HepG2 (cell line): ENCODE results near the gene HEPACAM. TPM values are rescaled to one million over a fixed set of nuclear protein-coding genes. Genes with fewer than 3 reads are reported as not detected.

ENCODE experiments used
- CSRNP2 ChIP-seq: sonication (generic); formaldehyde crosslinking; conservative IDR thresholded peaks from 2 replicates; pipeline ENCODE4 v1.8.0; 2022; ENCODE audit warnings: low read depth, missing genetic modification reagents
- FOXK2 ChIP-seq: fragments of 450-650 bp; IDR thresholded peaks from 2 replicates; pipeline ENCODE4 v1.6.1; 2016
- HNRNPUL1 ChIP-seq: fragments of 200-400 bp; formaldehyde crosslinking; IDR thresholded peaks from 2 replicates; pipeline ENCODE4 v1.6.1; 2017; ENCODE audit warnings: low read depth, mild to moderate bottlenecking, low read length, moderate library complexity
- IRF9 ChIP-seq: sonication (generic); formaldehyde crosslinking; IDR thresholded peaks from 2 replicates; pipeline ENCODE4 v1.8.0; 2022; ENCODE audit warnings: missing genetic modification reagents, mild to moderate bottlenecking, borderline replicate concordance
- MED1 ChIP-seq: sonication (generic); formaldehyde crosslinking; IDR thresholded peaks from 2 replicates; pipeline ENCODE4 v1.4.0; 2020; ENCODE audit warnings: missing genetic modification reagents
- NR3C1 ChIP-seq: sonication (generic); formaldehyde crosslinking; IDR thresholded peaks from 2 replicates; pipeline ENCODE4 v1.4.0; 2020; ENCODE audit warnings: missing genetic modification reagents
- PHF20 ChIP-seq: sonication (generic); formaldehyde crosslinking; IDR thresholded peaks from 2 replicates; pipeline ENCODE4 v1.5.0; 2020; ENCODE audit warnings: mild to moderate bottlenecking, missing genetic modification reagents
- RNF219 ChIP-seq: sonication (generic); formaldehyde crosslinking; IDR thresholded peaks from 2 replicates; pipeline ENCODE4 v1.5.0; 2020; ENCODE audit warnings: mild to moderate bottlenecking, missing genetic modification reagents
- SNRNP70 ChIP-seq: fragments of 200-400 bp; formaldehyde crosslinking; IDR thresholded peaks from 2 replicates; pipeline ENCODE4 v1.6.1; 2017; ENCODE audit warnings: mild to moderate bottlenecking, low read depth, low read length, moderate library complexity
- U2AF1 ChIP-seq: fragments of 200-400 bp; formaldehyde crosslinking; optimal IDR thresholded peaks from 2 replicates; pipeline ENCODE3; 2017; ENCODE audit warnings: mild to moderate bottlenecking, low read depth, low read length
- ZC3H4 ChIP-seq: sonication (generic); formaldehyde crosslinking; IDR thresholded peaks from 2 replicates; pipeline ENCODE4 v1.4.0; 2020; ENCODE audit warnings: missing genetic modification reagents, borderline replicate concordance
- ZNF501 ChIP-seq: sonication (generic); formaldehyde crosslinking; IDR thresholded peaks from 2 replicates; pipeline ENCODE4 v1.5.1; 2020; ENCODE audit warnings: mild to moderate bottlenecking, moderate library complexity, missing genetic modification reagents
- ZNF530 ChIP-seq: sonication (generic); formaldehyde crosslinking; IDR thresholded peaks from 2 replicates; pipeline ENCODE4 v1.5.0; 2020; ENCODE audit warnings: low read depth, mild to moderate bottlenecking, missing genetic modification reagents
- ZNF839 ChIP-seq: sonication (generic); formaldehyde crosslinking; IDR thresholded peaks from 2 replicates; pipeline ENCODE4 v1.4.0; 2020; ENCODE audit warnings: missing genetic modification reagents, mild to moderate bottlenecking, borderline replicate concordance
- polyA plus RNA-seq, 8 experiments: library from polyadenylated mRNA; depleted of rRNA in 3 of 8; stranded (reverse) in 7 of 8; unstranded in 1 of 8; fragments of >200 nt; fragmentation: Illumina TruSeq in 4 of 8; extraction: Trizol in 4 of 8; gene quantifications; 2 replicates each; pipeline versions ENCODE4 v1.2.1 to v1.2.3, GENCODE V29; 2011 to 2016; ENCODE audit warnings: low read depth in 4 of 8, missing spikeins in 1 of 8, mixed read lengths in 1 of 8; ENCODE audit not compliant: insufficient read depth in 1 of 8
- total RNA-seq, 5 experiments: library from RNA; depleted of rRNA; stranded (reverse); fragments of >200 nt; fragmentation: Illumina TruSeq; extraction: Trizol; gene quantifications; 2 replicates each; pipeline ENCODE4 v1.2.3, GENCODE V29; 2016; ENCODE audit warnings: low read depth in 1 of 5
- TF ChIP-seq, protein P1 (sequence below): sonication (generic); formaldehyde crosslinking; IDR thresholded peaks from 2 replicates; pipeline ENCODE4 v1.4.0; 2020; ENCODE audit warnings: low read depth, missing genetic modification reagents
- TF ChIP-seq, protein P2 (sequence below): sonication (generic); formaldehyde crosslinking; IDR thresholded peaks from 2 replicates; pipeline ENCODE4 v1.8.0; 2022; ENCODE audit warnings: mild to moderate bottlenecking, missing genetic modification reagents; ENCODE audit not compliant: insufficient replicate concordance

The HEPACAM gene
- total and polyA plus RNA-seq, 2 of the 13 experiments (the other 11 are each of a cell fraction or from before 2014, with no cell fraction given), result 66.9 to 121 TPM

DNA sequence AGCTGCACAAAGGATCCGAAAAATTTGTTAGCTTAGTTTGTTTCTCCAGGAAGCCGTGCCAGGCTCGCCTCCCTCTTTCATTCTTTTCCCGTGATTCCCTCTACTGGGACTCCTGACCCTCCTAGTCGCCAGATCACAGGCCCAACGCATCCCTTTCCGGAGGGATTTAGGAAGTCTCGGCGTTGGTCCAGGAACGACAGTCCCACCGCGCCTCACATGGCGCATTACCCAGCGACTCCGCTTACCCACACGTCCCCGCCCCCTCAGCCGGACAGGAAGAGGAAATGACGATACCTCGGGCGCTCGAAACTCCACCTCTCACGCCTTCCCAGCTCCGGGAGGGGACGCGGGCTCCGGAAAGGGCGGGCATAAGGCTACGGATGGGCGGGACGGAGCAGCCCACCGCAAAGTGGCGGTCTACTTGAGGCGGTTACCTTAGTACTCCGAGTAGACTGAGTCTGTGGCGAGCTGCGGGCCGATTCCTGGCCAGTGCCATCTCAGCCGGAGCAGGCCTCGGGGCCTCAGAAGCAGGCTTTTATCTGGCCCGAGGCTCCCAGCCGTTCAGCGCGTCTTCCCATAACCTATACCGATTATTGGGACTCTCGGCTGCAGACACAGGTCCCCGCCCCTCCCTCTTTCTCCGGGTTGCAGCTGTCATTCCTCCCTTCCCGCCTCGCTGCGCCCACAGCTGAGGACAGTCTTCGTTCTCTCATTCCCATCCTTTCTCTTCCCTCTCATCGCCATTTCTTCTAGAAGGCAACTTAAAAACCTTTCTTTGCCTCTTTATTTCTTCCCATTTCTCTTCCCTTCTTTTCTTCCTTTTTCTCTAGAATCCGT, 18.1 kb upstream of the HEPACAM start, which contains the start of gene CCDC15 (continued):
- TF ChIP-seq, protein P1, sequence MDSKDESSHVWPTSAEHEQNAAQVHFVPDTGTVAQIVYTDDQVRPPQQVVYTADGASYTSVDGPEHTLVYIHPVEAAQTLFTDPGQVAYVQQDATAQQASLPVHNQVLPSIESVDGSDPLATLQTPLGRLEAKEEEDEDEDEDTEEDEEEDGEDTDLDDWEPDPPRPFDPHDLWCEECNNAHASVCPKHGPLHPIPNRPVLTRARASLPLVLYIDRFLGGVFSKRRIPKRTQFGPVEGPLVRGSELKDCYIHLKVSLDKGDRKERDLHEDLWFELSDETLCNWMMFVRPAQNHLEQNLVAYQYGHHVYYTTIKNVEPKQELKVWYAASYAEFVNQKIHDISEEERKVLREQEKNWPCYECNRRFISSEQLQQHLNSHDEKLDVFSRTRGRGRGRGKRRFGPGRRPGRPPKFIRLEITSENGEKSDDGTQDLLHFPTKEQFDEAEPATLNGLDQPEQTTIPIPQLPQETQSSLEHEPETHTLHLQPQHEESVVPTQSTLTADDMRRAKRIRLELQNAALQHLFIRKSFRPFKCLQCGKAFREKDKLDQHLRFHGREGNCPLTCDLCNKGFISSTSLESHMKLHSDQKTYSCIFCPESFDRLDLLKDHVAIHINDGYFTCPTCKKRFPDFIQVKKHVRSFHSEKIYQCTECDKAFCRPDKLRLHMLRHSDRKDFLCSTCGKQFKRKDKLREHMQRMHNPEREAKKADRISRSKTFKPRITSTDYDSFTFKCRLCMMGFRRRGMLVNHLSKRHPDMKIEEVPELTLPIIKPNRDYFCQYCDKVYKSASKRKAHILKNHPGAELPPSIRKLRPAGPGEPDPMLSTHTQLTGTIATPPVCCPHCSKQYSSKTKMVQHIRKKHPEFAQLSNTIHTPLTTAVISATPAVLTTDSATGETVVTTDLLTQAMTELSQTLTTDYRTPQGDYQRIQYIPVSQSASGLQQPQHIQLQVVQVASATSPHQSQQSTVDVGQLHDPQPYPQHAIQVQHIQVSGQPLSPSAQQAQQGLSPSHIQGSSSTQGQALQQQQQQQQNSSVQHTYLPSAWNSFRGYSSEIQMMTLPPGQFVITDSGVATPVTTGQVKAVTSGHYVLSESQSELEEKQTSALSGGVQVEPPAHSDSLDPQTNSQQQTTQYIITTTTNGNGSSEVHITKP (CRISPR knock-in tag), result peak; percentile 77; the same call in 1 of the 2 replicates
- TF ChIP-seq FOXK2 (no peak), ZNF839 (CRISPR knock-in tag) (no peak), RNF219 (CRISPR knock-in tag) (no peak), IRF9 (0 out of 2 replicates have a peak, but pooled peaks have one; percentile 58), MED1 (peak; percentile 72), ZNF501 (peak; percentile 87), U2AF1 (no peak), ZC3H4 (CRISPR knock-in tag) (no peak), PHF20 (CRISPR knock-in tag) (peak; percentile 91), SNRNP70 (no peak), NR3C1 (CRISPR knock-in tag) (no peak), CSRNP2 (CRISPR knock-in tag) (no peak), HNRNPUL1 (no peak), ZNF530 (CRISPR knock-in tag) (no peak)
- TF ChIP-seq, protein P2, sequence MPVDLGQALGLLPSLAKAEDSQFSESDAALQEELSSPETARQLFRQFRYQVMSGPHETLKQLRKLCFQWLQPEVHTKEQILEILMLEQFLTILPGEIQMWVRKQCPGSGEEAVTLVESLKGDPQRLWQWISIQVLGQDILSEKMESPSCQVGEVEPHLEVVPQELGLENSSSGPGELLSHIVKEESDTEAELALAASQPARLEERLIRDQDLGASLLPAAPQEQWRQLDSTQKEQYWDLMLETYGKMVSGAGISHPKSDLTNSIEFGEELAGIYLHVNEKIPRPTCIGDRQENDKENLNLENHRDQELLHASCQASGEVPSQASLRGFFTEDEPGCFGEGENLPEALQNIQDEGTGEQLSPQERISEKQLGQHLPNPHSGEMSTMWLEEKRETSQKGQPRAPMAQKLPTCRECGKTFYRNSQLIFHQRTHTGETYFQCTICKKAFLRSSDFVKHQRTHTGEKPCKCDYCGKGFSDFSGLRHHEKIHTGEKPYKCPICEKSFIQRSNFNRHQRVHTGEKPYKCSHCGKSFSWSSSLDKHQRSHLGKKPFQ (CRISPR knock-in tag), result peak; percentile 45
